Caki2 (cell line): Measurements from ENCODE around the gene IWS1. TPM values are rescaled to one million over a fixed set of nuclear protein-coding genes. Genes with fewer than 3 reads are reported as not detected.
"Not testable (repeated sequence)": the region's sequence is repeated elsewhere in the genome, so short reads cannot be mapped to it uniquely, and the experiment has no call there.

Source experiments
- DNase-seq: peaks from one replicate; pipeline ENCODE4 v3.0.0-alpha.2; 2015; ENCODE audit warnings: low read depth
- in situ Hi-C: cut with HindIII; loops from 2 replicates; pipeline ENCODE4 v1.10.0; 2016; ENCODE audit warnings: low sequenced_read_pairs, low pct_unique_long_range_greater_than_20kb, mixed read lengths
- total RNA-seq: library from RNA; depleted of rRNA; stranded (reverse); fragments of >200 nt; shearing (Covaris generic); gene quantifications from 2 replicates; pipeline ENCODE4 v1.2.3, GENCODE V29; 2014; ENCODE audit warnings: low replicate concordance

The IWS1 gene
- total RNA-seq, 1 experiment from 2014 or later, result 11.0 TPM

GRCh38 chr2:127475788-127476187, 50.5 kb downstream of the IWS1 start:
- in situ Hi-C loops, result no loop called here
- DNase-seq, result no peak

GRCh38 chr2:127472268-127472667, 54.0 kb downstream of the IWS1 start:
- in situ Hi-C loops, result no loop called here

DNA sequence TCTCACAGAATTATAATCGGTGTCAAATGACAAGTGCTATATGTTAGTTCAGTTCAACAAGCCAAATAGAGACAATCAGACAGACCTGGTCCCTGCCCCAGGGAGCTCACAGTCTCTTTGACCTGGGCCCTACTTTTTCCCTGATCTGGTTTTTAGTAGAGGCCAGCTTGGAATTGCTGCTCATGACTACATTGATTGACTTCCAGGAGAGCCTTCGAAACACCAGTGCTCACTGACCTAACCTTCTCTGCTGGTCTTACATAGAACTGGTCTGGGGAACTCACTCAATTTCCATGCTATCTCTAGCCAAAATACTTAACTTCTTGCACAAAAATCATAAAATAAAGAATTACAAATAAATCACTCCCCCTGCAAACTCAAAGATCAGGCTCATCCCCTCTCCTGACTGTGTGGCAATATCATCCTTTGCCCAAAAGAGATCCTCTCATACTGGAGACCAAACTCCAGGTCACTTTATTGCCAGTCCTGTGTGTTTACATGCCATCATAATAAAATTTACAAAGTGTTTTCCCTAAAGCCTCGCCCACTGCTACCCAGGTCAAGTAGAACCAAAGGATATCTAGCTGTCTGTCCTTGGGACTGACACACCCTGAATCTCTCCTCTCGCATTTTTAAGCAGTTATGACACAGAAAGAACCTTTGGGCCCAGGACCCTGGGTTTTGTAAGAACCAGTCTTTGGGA, 54.9 kb downstream of the IWS1 start:
- no peak for DNase-seq
- in situ Hi-C loops, result no loop called here

More at GRCh38 chr2:127472268-127472667, 54.0 kb downstream of the IWS1 start:
- DNase-seq, result no peak

DNA sequence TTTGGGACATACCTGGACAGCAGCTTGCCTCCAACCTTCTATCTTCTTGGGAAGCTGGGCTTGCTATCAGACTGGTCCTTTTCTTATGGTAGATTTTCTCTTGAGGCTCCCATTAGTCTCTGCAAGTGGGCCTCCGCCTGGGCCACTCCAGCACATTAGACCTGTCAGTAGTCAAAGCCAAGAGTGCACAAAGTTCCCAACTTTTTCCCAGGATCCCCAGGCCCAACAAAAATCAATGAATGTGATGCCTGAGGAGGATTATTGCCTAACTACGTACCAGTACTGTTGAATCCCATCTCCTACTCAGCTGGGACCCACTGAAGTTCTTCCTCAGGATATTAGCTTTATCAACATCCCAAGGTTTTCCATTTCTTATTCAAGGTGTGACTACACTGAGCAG, 56.3 kb downstream of the IWS1 start:
- in situ Hi-C loops, result no loop called here
- no peak for DNase-seq

- in situ Hi-C loops, result no loop called here
- no peak for DNase-seq
These were observed 57.2 kb downstream of the IWS1 start for GRCh38 chr2:127469051-127469450.

DNA sequence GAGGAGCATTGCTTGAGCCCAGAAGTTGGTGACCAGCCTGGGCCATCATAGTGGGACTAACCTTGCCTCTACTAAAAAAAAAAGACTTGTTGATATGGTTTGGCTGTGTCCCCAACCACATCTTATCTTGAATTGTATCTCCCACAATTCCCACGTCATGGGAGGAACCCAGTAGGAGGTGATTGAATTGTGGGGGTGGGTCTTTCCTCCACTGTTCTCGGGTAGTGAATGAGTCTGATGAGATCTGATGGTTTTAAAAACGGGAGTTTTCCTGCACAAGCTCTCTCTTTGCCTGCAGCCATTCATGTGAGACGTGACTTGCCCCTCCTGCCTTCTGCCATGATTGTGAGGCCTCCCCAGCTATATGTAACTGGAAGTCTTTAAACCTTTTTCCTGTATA, 61.0 kb downstream of the IWS1 start:
- DNase-seq, result no peak
- in situ Hi-C loops, result no loop called here

GRCh38 chr2:127464470-127465257, 61.6 kb downstream of the IWS1 start:
- in situ Hi-C loops, result no loop called here
- no peak for DNase-seq

DNA sequence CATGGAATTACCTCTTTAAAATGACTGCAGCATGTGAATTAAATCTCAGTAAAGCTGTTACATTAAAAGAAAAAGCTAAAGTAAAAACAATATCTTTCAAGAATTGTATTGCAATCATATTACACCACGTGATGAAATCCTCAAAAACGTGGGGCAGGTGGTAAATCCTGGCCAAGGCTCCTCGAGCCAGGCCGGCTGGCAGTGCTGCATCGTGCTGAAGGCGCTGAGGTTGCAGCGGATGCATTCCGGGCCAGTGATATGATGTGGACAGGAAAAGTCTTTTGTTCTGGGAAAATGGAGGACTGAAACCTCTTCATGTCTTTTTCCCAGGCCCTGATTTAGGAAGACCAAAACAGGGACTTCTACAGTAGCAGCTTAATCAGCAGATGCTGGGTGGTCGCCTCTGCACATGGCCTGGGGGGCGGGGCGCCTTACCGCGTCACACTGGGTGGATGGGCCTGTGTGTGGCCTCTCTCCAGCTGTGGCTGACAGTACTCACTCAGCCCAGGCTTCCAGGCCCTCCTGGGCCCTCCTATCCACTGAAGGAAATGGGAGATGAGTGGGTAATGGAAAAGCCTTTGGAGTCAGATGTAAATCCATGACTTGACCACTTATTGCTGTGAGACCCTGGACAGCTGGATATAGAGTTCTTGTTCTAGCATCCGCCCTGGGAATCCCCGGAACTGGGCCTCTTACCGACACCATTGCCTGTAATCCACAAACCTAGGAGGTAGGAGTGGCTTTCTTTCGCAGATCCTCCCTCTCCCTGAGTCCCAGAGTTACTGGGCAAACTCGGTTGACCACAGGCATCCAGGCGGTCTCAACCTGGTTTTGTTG, 62.9 kb downstream of the IWS1 start:
- in situ Hi-C loops, result no loop called here

DNA sequence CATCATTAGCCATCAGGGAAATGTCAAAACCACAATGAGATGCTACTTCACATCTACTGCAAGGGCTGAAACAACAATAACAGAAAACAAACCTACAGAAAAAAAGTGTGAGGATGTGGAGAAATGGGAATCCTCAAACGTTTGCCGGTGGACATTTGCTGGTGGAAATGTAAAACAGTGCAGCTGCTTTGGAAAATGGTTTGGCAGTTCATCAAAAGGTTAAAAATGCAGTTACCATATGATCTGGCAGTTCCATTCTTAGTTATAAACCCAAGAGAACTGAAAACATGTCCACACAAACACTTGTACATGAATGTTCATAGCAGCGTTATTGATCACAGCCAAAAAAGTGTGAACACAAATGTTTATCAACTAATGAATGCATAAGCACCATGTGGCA, 63.8 kb downstream of the IWS1 start:
- in situ Hi-C loops, result no loop called here
- no peak for DNase-seq

More for the DNA sequence above, 62.9 kb downstream of the IWS1 start:
- DNase-seq, result no peak

GRCh38 chr2:127456960-127457359, 69.3 kb downstream of the IWS1 start:
- DNase-seq, result no peak
- in situ Hi-C loops, result no loop called here

DNA sequence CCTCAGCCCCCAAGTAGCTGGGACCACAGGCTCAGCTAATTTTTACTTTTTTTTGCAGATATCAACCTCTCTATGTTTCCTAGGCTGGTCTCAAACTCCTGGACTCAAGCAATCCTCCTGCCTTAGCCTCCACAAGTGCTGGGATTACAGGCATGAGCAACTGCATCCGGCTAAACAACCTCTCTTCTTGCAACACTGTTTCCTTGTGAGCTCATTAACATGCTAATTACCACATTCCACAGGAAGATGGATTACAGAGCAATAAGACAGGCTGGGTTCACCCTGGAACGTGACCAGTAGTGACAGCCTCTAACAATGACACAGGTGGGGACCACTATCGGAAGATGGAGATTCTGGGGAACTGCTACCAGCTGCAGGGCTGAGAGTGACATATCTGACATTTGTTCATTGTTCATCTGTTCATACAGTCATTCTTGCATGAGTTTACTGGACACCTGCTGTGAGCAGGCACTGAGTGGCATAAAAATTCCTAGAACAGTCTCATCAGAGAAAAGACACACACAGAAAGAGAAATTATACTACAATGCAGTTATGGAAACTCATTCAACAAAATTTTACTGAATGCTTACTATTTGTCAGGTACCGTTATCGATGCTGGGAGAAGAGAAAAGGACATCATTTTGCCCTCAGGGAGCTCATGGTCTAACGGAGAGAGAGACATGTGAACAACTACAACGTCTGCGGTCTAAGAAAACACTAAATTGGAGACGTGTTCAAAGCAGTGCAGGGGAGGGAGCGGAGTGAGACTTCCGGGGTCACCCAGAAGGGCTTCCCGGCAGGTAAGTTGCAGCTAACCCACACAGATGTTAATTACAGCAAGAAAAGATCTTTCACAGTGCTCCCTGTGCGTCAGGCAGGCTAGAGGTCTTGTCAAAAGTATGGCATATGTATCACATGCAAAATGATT, 70.5 kb downstream of the IWS1 start:
- peak; percentile 23 for DNase-seq
- in situ Hi-C loops, result no loop called here

GRCh38 chr2:127454595-127455565, 71.4 kb downstream of the IWS1 start:
- peak; percentile 89 for DNase-seq
- in situ Hi-C loops, result no loop called here

GRCh38 chr2:127453392-127454171, 72.7 kb downstream of the IWS1 start:
- in situ Hi-C loops, result no loop called here
- peak; percentile 43 for DNase-seq

GRCh38 chr2:127453013-127453391, 73.3 kb downstream of the IWS1 start:
- DNase-seq, result no peak
- in situ Hi-C loops, result no loop called here

GRCh38 chr2:127452423-127452822, 73.9 kb downstream of the IWS1 start:
- in situ Hi-C loops, DNase-seq: not testable (repeated sequence)

DNA sequence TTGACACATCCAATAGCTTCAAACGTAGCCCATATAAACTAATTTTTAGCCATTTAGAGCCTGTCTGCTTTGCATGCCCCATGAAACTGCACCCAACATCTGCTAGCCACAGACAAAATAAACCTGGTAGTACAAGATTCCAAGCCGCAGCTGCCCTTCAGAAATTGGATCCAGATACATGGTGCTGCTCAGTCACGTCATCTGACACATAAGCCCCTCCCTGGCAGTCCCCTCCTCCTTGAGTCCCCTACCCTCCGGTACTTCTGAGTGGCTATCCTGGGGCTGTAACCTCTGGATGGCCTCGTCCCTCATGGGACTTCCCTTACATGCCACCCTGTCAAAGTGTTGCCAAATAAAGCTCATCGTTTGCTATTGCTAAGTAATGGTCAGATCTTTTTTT, 74.3 kb downstream of the IWS1 start:
- in situ Hi-C loops, result no loop called here
- DNase-seq, result no peak
